ENCODE measurements around the gene RXFP4.
A peak's percentile ranks its signal among the peaks of the same experiment; 100 is the strongest.

The RXFP4 gene

GRCh38 chr1:155931332-155932038 lies 10.0 kb upstream of the RXFP4 start:
- no peak for DNase-seq

GRCh38 chr1:155932081-155932480 lies 9.4 kb upstream of the RXFP4 start:
- no peak for DNase-seq

GRCh38 chr1:155932487-155932886 lies 9.0 kb upstream of the RXFP4 start:
- DNase-seq: no peak

- DNase-seq: no peak
Measured at GRCh38 chr1:155933591-155934096, 7.8 kb upstream of the RXFP4 start.

- peak; percentile 99 for DNase-seq
Measured at GRCh38 chr1:155934097-155934935, 7.1 kb upstream of the RXFP4 start, which contains the start of gene KHDC4. KHDC4 (minus strand) TSS chr1:155934413; CDS start chr1:155934373, 40 bp downstream.

- DNase-seq: no peak
Measured at GRCh38 chr1:155934936-155935590, 6.4 kb upstream of the RXFP4 start.

GRCh38 chr1:155938220-155938627 lies 3.2 kb upstream of the RXFP4 start:
- peak; percentile 81 for DNase-seq

- DNase-seq: peak; percentile 65
Measured at GRCh38 chr1:155940482-155940992, 901 bp upstream of the RXFP4 start.

GRCh38 chr1:155941845-155942531 lies 550 bp downstream of the RXFP4 start:
- DNase-seq: no peak

GRCh38 chr1:155942578-155943141 lies 1.2 kb downstream of the RXFP4 start:
- DNase-seq: no peak

GRCh38 chr1:155944444-155944799 lies 3.0 kb downstream of the RXFP4 start:
- DNase-seq: no peak

- no peak for DNase-seq
Measured at GRCh38 chr1:155946633-155947219, 5.3 kb downstream of the RXFP4 start.

GRCh38 chr1:155947292-155947691 lies 5.9 kb downstream of the RXFP4 start:
- no peak for DNase-seq

GRCh38 chr1:155947741-155948140 lies 6.3 kb downstream of the RXFP4 start:
- DNase-seq: no peak

- no peak for DNase-seq
Measured at GRCh38 chr1:155950829-155951228, 9.4 kb downstream of the RXFP4 start.

- DNase-seq: no peak
Measured at GRCh38 chr1:155951753-155952504, 10.5 kb downstream of the RXFP4 start.

- no peak for DNase-seq
Measured at GRCh38 chr1:155952505-155952890, 11.1 kb downstream of the RXFP4 start.

- no peak for DNase-seq
Measured at GRCh38 chr1:155954645-155955044, 13.2 kb downstream of the RXFP4 start.

GRCh38 chr1:155957411-155957915 lies 16.0 kb downstream of the RXFP4 start:
- DNase-seq: no peak

GRCh38 chr1:155960081-155960745 lies 18.8 kb downstream of the RXFP4 start:
- no peak for DNase-seq

All from fibroblast of upper back skin (primary cell).